M059J (cell line): Measurements from ENCODE around the gene PDSS2. TPM values are rescaled to one million over a fixed set of nuclear protein-coding genes. Genes with fewer than 3 reads are reported as not detected.
"Not testable (repeated sequence)": the region's sequence is repeated elsewhere in the genome, so short reads cannot be mapped to it uniquely, and the experiment has no call there.

Experiments used
- DNase-seq: peaks from one replicate; pipeline ENCODE4 v3.0.0-alpha.2; 2012; ENCODE audit warnings: low read depth
- total RNA-seq: library from RNA; depleted of rRNA; stranded (reverse); fragments of >200 nt; shearing (Covaris generic); gene quantifications from 2 replicates; pipeline ENCODE4 v1.2.3, GENCODE V29; 2014

PDSS2 gene
- total RNA-seq, 1 experiment from 2014 or later, result 18.9 TPM

- DNase-seq, result no peak
Observed at GRCh38 chr6:107171513-107171912, 287.9 kb downstream of the PDSS2 start.

DNA sequence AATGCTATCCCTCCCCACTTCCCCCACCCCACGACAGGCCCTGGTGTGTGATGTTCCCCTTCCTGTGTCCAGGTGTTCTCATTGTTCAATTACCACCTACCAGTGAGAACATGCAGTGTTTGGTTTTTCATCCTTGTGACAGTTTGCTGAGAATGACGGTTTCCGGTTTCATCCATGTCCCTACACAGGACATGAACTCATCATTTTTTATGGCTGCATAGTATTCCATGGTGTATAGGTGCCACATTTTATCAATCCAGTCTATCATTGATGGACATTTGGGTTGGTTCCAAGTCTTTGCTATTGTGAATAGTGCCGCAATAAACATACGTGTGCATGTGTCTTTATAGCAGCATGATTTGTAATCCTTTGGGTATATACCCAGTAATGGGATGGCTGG lies 295.1 kb downstream of the PDSS2 start:
- not testable (repeated sequence) for DNase-seq

DNA sequence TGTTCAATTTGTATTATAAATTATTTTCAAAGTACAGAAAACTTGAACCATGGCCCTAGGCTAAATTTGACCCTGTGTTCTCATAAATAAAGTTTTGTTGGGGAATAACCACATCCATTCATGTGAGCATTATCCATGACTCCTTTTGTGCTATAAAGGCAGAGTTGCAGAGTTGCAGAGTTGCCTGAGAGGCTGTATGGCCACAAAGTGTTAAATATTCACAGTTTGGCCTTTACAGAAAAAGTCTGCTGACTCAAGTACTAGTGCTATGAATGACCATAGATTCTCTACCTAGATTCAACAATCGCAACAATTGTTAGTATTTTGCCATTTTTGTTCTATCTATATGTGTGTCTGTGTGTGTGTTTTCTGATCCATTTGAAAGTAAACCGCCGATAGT lies 297.8 kb downstream of the PDSS2 start:
- DNase-seq, result no peak

- no peak for DNase-seq
Observed at GRCh38 chr6:107156617-107157016, 302.7 kb downstream of the PDSS2 start.

DNA sequence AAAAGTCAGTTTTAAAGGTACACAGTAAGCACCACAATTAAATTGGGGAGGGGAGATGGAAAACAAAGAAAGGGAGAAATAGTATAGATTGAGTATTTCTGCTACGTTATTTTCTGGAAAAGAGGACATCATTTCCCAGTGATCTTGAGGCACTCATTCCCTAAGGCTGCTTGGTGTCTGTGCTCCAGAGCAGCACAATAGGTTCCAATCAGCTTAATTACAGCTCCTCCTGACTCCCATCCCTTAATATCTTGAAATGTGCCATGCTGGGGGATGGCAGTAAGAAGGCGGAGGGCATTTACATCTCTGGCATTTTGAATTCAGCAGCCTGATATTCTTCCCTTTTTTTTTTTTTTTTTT lies 304.6 kb downstream of the PDSS2 start:
- no peak for DNase-seq

DNA sequence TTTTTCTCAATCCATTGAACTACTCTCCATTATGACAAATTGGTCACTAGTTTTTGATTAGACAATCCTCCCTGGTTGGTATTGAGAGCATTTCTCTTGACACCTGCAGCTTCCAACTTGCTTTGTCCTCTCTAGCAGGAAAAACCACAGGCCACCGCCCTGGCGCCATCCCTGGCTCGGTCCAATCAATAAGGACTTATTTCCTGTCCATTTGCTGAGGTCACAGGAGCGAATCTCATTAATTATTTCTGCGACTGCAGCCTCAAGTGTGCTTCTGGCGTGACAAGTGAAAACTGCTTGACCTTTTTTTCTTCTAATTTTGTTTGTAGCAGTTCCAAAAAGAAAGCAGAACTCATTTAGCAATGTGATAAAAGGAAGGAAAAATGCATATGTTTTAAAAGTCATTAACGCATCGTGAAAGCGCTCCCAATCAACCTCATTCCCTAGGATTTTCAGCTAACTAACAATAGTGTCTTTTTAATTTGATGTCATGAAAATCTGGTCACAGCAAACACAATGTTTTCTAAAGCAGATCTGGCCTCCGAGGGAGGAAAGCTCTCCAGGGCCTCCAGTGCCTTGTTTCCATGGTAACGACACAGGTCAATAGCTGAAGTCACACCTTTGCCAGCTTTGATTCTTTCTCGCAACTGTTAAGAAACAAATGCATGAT lies 305.1 kb downstream of the PDSS2 start:
- peak; percentile 36 for DNase-seq

GRCh38 chr6:107152638-107153430 lies 306.5 kb downstream of the PDSS2 start:
- peak; percentile 68 for DNase-seq

GRCh38 chr6:107144666-107145065 lies 314.7 kb downstream of the PDSS2 start:
- DNase-seq, result peak; percentile 24

- peak; percentile 32 for DNase-seq
Observed at GRCh38 chr6:107144014-107144413, 315.4 kb downstream of the PDSS2 start.

DNA sequence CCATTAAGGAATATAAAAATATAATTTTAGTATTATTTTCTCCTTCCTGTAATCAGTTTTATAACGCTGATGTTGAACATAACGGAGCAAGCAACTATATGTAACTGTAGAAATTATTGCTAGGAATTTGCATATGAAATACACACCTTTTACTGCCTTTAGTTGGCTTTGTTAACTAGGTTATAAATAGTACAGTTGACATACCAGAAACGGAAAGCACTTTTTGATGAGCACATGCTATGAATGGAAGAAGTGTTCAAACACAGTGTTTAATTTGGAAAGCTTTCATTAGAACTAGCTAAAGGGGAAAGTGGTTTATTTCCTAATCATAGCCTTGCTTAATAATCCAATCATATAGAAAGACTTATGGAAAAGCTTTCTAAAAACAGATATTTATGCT lies 318.8 kb downstream of the PDSS2 start:
- no peak for DNase-seq

DNA sequence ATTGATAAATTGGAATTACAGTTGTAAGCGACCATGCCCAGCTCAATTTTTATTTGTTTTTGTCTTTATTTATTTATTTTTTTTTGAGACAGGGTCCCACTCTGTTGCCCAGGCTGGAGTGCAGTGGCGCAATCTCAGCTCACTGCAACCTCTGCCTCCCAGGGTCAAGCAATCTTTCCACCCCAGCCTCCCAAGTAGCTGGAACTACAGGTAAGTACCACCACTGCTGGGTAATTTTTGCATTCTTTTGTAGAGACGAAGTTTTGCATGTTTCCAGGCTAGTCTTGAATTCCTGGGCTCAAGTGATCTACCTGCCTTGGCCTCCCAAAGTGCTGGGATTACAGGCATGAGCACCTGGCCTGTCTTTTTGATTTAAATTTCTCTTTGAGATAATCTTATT lies 323.0 kb downstream of the PDSS2 start:
- not testable (repeated sequence) for DNase-seq

DNA sequence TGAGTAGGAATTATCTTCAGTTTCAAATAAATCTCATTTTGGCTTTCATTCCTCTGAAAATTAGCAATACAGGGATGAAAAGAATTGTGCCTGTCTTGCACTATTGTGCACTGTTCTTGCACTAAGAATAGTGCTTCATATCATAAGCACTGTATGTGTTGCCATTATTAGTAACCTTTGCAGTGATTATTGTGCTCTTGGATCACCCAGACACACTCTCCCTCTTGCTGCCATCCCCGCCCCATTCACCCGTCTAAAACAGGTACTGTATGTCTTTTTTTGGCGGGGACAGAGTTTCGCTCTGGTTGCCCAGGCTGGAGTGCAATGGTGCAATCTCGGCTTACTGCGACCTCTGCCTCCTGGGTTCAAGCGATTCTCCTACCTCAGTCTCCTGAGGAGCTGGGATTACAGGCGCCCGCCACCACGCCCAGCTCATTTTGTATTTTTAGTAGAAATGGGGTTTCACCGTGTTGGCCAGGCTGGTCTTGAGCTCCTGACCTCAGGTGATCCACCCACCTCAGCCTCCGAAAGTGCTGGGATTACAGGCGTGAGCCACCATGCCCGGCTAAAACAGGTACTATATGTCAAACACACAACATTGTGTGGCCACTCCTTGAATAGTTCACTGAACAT lies 324.2 kb downstream of the PDSS2 start:
- DNase-seq, result not testable (repeated sequence)

DNA sequence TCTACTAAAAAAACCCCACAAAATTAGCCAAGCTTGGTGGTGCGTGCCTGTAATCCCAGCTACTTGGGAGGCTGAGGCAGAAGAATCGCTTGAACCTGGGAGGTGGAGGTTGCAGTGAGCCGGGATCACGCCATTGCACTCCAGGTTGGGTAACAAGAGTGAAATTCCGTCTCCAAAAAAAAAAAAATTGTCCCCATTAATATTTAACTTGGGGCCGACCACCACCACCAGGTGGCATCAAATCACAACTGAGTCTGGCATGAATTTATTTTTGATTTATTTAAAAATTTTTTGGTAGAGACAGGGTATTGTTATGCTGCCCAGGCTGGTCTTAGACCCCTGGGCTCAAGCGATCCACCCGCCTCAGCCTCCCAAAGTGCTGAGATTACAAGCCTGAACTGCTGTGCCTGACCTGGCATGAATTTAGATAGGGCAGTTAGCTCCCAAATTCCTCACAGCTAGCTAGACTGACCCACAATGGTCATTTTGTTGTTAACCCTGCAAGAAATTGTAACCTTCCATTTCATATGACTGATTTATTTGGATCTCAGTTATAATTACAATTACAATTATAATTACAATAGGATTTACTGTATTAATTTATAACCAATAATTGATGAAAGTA lies 326.9 kb downstream of the PDSS2 start:
- peak; percentile 37 for DNase-seq

DNA sequence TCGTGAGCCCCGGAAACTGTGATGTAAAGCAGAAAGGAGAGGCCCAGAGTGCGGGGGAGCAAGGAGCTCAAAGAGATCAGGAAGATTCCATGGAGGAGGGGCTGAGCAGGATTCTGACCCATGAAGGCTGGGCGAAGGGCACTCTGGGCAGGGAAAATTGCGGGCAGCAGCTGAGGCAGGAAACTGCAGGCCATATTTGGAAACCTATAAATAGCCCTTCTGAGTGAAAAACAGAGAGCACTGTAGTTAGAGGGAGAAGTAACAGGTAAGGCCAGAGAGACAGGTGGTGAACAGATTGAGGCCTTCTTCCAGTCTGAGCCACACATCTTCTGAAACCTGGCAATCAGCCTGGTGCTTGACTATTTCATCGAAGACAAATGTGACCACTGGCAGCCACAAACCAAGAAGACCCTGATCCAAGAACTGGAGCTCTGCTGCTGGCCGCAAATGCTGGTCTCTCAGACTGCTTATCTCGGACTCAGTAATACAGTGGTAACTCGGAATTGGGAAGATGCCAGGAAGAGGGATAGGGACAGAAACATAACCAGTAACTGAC lies 329.9 kb downstream of the PDSS2 start:
- DNase-seq, result no peak

DNA sequence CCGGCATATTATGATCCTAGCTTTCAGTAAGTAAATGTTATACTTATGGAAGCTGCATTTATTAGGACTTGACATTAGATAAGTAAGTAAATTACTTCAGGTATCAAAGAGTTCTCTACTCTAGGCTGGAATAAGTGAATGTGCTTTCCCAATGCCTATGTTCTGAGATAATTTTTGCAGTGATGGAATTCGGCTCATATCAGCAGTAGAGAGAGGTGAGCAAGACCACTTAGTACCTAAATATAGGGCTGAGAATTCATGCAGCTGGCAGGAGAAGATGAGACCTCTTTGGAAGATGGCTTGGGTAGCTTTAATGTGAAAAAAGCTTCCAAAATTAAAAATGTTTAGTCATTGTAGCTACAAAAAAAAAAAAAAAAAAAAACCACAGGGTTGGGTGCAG lies 330.8 kb downstream of the PDSS2 start:
- no peak for DNase-seq

DNA sequence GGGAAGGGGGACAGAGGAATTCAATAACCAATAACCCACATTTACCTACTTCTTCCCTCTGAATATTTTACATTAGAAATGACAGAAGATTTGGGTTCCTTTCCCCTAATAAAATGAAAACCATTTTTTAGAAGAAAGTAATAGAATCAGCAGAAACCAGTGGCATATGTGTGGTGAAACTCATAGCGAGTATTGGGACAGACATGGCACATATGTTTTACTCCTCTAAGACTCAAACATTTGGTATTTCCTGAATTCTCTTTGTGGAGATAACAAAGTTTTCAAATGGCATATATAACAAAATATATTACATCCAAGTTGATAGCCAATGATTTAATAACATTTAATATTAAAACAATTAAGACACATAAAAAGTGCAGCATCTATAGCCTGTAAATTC lies 331.2 kb downstream of the PDSS2 start:
- no peak for DNase-seq

GRCh38 chr6:107125771-107126170 lies 333.6 kb downstream of the PDSS2 start:
- no peak for DNase-seq

DNA sequence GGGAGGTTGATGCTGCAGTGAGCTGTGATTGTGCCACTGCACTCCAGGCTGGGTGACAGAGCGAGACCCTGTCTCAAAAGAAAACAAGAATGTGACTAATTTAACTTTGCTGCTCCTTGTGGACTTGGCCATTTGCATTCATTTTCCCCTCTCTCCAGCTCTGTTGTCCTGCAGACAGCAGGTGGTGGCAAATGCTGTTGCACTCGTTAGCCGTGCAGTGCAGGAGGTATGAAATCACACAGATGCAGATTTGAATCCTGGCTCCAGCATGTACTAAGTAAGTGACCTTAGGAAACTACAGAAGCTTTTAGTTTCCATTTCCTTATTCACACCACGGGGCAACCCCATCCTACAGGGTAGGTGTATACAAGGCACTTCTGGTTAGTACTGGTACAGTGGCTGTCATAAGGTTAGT lies 334.4 kb downstream of the PDSS2 start:
- DNase-seq, result no peak

GRCh38 chr6:107123501-107123900 lies 335.9 kb downstream of the PDSS2 start:
- no peak for DNase-seq

- no peak for DNase-seq
Observed at GRCh38 chr6:107122748-107123147, 336.6 kb downstream of the PDSS2 start.

DNA sequence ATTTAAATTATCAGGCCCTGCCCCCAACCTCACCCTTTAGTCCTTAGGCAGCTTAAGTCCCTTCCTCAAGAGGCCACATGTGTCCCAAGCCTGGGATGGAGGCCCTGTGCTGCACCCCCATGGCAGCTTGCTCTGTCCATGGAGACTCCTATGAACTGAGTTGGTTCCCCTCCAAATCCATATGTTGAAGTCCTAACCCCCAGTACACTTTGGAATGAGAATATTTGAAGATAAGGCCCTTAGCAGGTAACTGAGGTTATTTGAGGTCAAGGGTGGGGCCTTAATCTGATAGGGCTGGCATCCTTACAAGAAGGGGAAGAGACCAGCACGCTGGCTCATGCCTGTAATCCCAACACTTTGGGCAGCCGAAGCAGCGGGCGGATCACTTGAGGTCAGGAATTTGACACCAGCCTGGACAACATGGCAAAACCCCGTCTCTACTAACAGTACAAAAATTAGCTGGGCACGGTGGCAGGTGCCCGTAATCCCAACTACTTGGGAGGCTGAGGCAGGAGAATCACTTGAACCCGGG lies 337.3 kb downstream of the PDSS2 start:
- DNase-seq, result no peak

- no peak for DNase-seq
Observed at GRCh38 chr6:107121266-107121665, 338.1 kb downstream of the PDSS2 start.
